Heart right ventricle (tissue), 16 donors: Measurements from ENCODE around the gene ZNF470. TPM values are rescaled to one million over a fixed set of nuclear protein-coding genes. Genes with fewer than 3 reads are reported as not detected.

Source experiments
- ATAC-seq, 8 donors: fragments of 200-7000 bp; cut with Tn5 transposase; one replicate each; pipeline ENCODE4 v1.9.1; 2020; ENCODE audit warnings: mild to moderate bottlenecking in 8 of 8, moderate library complexity in 8 of 8, moderate number of reproducible peaks in 1 of 8
- DNase-seq, 2 donors: peaks; one replicate each; pipeline ENCODE4 v3.0.0-alpha.2; 2020
- H3K27ac ChIP-seq, 10 donors: fragments of 200-600 bp; sonication (generic) in 2 of 10; one replicate each; pipeline versions ENCODE4 v1.5.0 to v1.8.0; 2020 to 2022; ENCODE audit warnings: mild to moderate bottlenecking in 3 of 10
- H3K27me3 ChIP-seq, 7 donors: fragments of 200-600 bp; one replicate each; pipeline ENCODE4 v1.8.0; 2021 to 2022; ENCODE audit warnings: mild to moderate bottlenecking in 2 of 7
- H3K36me3 ChIP-seq, 9 donors: fragments of 200-600 bp; sonication (generic) in 1 of 9; one replicate each; pipeline versions ENCODE4 v1.5.0 to v1.8.0; 2020 to 2022; ENCODE audit warnings: mild to moderate bottlenecking in 2 of 9
- H3K4me1 ChIP-seq, 9 donors: fragments of 200-600 bp; sonication (generic) in 1 of 9; one replicate each; pipeline versions ENCODE4 v1.5.0 to v1.8.0; 2020 to 2022; ENCODE audit warnings: mild to moderate bottlenecking in 4 of 9
- H3K4me3 ChIP-seq, 10 donors: fragments of 200-600 bp; sonication (generic) in 2 of 10; one replicate each; pipeline versions ENCODE4 v1.5.0 to v1.8.0; 2020 to 2022; ENCODE audit warnings: mild to moderate bottlenecking in 7 of 10, moderate library complexity in 2 of 10
- H3K9me3 ChIP-seq, 11 donors: fragments of 200-600 bp in 10 of 11; sonication (generic) in 2 of 11; one replicate each; pipeline versions ENCODE4 v1.5.0 to v1.8.0; 2013 to 2022; ENCODE audit warnings: mild to moderate bottlenecking in 2 of 11, control low read depth in 1 of 11, moderate library complexity in 1 of 11
- CTCF ChIP-seq, 9 donors: fragments of 200-600 bp; sonication (generic) in 2 of 9; IDR thresholded peaks; one replicate each; pipeline versions ENCODE4 v1.5.0 to v1.8.0; 2021 to 2022; ENCODE audit warnings: antibody characterized with exemption in 9 of 9, mild to moderate bottlenecking in 5 of 9, moderate library complexity in 1 of 9
- WGBS, 2 donors: extraction: QIAGEN DNeasy Blood & Tissue Kit; methylation state at CpG; one replicate each; pipeline ENCODE4 v1.1.7; 2013; ENCODE audit warnings: inconsistent platforms in 1 of 2; 5-methylcytosine and 5-hydroxymethylcytosine counted together
- intact Hi-C, 10 donors: fragments of 100-400 bp; cut with DNase I; formaldehyde crosslinking; loops; one replicate each; pipeline versions ENCODE4 v1.11.1 to v1.14.2; 2022
- polyA plus RNA-seq, 2 donors: library from polyadenylated mRNA; stranded (reverse); fragments of 200-250 nt; gene quantifications; one replicate each; pipeline ENCODE4 v1.2.3, GENCODE V29; 2013
- total RNA-seq, 10 donors: library from RNA; stranded (reverse); fragmentation: NEBNext Ultra II Directional in 3 of 10; extraction: Animal tissue kit (Norgen Biotek cat#: 25700) in 3 of 10; gene quantifications; one replicate each; pipeline versions ENCODE4 v1.2.1 to v1.2.4, GENCODE V29; 2021 to 2023
- donor health status: Arrhythmogenic right ventricular cardiomyopathy.
- donor health status: ischemic (EF 13 %, LVEDD 7.1; RV severe dilation, severe dysfunction).
- donor health status: healthy with polysubstance abuse.
- donor health status: DM: no; HTN: yes; CAD: no.
- donor health status: DM: no; HTN: no; CAD: no.
- donor health status: ischemic (EF 25% LVEDD 6.9; RV normal size, moderate dysfunction).
- donor health status: ischemic (EF 25% LVEDD 5.7; RV mildly dilated, moderate dysfunction).
- donor health status: healthy.
- donor health status: DM: yes; HTN: yes; CAD: no.
- donor health status: Ischemic cardiomyopathy.
- donor health status: ischemic (EF 35%, LVEDD 5.7; RV mildly dilated, moderate dysfunction).
- donor health status: nonischemic (EF 11% LVEDD 7.7; RV severe dilation, severe dysfunction).
- donor health status: DM: yes; HTN: yes; CAD: no.
- donor health status: PGD.
- donor health status: ischemic (EF 29% LVEDD 5.4; RV normal size, mild dysfunction).
- donor health status: nonischemic (EF 23%, LVEDD 6.1; RV moderate dilation, normal function).

The ZNF470 gene
- total and polyA plus RNA-seq, 12 donors: 2.5 to 12.1 (median 4.9) TPM

- DNase-seq (no peak), ATAC-seq (peak in 5 of 8 donors; percentile 34 to 82 (median 67))
- peaks cover 0 to 13% (median 4%) of the 10 kb centered on the region in 9 donors for H3K4me1 ChIP-seq
- peaks cover 0 to 53% (median 18%) of the 10 kb centered on the region in 9 donors for H3K36me3 ChIP-seq
- intact Hi-C loops: no loop called here
- H3K27ac ChIP-seq: no peak overlapping the region
- no peak overlapping the region for H3K4me3 ChIP-seq
- no peak for TF ChIP-seq CTCF (IDR thresholded peaks at IDR 0.05)
- peaks cover 0 to 95% (median 12%) of the 10 kb centered on the region in 11 donors for H3K9me3 ChIP-seq
- H3K27me3 ChIP-seq: no peaks in the 10 kb centered on the region
- 68 to 77% methylated on average over 6 of the region's 6 CpGs for WGBS, 2 donors
These were observed 36.6 kb downstream of the ZNF470 start for GRCh38 chr19:56603829-56604228.

GRCh38 chr19:56608274-56608964, 41.2 kb downstream of the ZNF470 start:
- peak in 4 of 8 donors; percentile 25 to 57 (median 39) for ATAC-seq

GRCh38 chr19:56611288-56611687, 44.0 kb downstream of the ZNF470 start:
- intact Hi-C loops: no loop called here
- WGBS, 2 donors: 75 to 80% methylated on average over 8 of the region's 8 CpGs
- TF ChIP-seq CTCF (IDR thresholded peaks at IDR 0.05): no peak
- Histone ChIP-seq H3K9me3 (peaks cover 0 to 96% (median 6%) of the 10 kb centered on the region in 11 donors), H3K36me3 (peaks cover 0 to 47% (median 7%) of the 10 kb centered on the region in 9 donors), H3K27me3 (no peaks in the 10 kb centered on the region), H3K27ac (no peak overlapping the region), H3K4me1 (peaks cover 0 to 18% (median 6%) of the 10 kb centered on the region in 9 donors), H3K4me3 (no peak overlapping the region)
- no peak for ATAC-seq
- DNase-seq: no peak

More at GRCh38 chr19:56608274-56608964, 41.2 kb downstream of the ZNF470 start:
- TF ChIP-seq CTCF (IDR thresholded peaks at IDR 0.05): no peak
- no peak for DNase-seq
- Histone ChIP-seq H3K4me3 (no peak overlapping the region), H3K36me3 (peaks cover 0 to 47% (median 11%) of the 10 kb centered on the region in 9 donors), H3K27me3 (no peaks in the 10 kb centered on the region), H3K4me1 (peaks cover 0 to 18% (median 7%) of the 10 kb centered on the region in 9 donors), H3K27ac (peak overlapping the region in 3 of 10 donors; percentile 18 to 31 (median 19)), H3K9me3 (peaks cover 0 to 96% (median 12%) of the 10 kb centered on the region in 11 donors)
- 70 to 80% methylated on average over 8 of the region's 8 CpGs for WGBS, 2 donors
- intact Hi-C loops: no loop called here

GRCh38 chr19:56612737-56613136, 45.5 kb downstream of the ZNF470 start:
- Histone ChIP-seq H3K27me3 (no peaks in the 10 kb centered on the region), H3K36me3 (peaks cover 0 to 51% (median 7%) of the 10 kb centered on the region in 9 donors), H3K4me3 (no peak overlapping the region), H3K4me1 (peaks cover 0 to 16% (median 6%) of the 10 kb centered on the region in 9 donors), H3K27ac (peak overlapping the region in 7 of 10 donors; percentile 20 to 74 (median 67)), H3K9me3 (peaks cover 0 to 96% (median 0%) of the 10 kb centered on the region in 11 donors)
- ATAC-seq (no peak), DNase-seq (no peak)
- WGBS, 2 donors: 87 to 94% methylated on average over 2 of the region's 2 CpGs
- intact Hi-C loops: no loop called here
- no peak for TF ChIP-seq CTCF (IDR thresholded peaks at IDR 0.05)
